Stimulated activated CD8-positive, alpha-beta memory T cell treated with anti-CD3 and anti-CD28 coated beads, Interleukin-15, amount 100 ng/mL, for 24 hours (primary cell): Measurements from ENCODE around the gene CROCC2.

ENCODE experiments used
- DNase-seq: peaks from one replicate; pipeline ENCODE4 v3.0.0-alpha.2; 2020; ENCODE audit warnings: low read depth

The CROCC2 gene

DNA sequence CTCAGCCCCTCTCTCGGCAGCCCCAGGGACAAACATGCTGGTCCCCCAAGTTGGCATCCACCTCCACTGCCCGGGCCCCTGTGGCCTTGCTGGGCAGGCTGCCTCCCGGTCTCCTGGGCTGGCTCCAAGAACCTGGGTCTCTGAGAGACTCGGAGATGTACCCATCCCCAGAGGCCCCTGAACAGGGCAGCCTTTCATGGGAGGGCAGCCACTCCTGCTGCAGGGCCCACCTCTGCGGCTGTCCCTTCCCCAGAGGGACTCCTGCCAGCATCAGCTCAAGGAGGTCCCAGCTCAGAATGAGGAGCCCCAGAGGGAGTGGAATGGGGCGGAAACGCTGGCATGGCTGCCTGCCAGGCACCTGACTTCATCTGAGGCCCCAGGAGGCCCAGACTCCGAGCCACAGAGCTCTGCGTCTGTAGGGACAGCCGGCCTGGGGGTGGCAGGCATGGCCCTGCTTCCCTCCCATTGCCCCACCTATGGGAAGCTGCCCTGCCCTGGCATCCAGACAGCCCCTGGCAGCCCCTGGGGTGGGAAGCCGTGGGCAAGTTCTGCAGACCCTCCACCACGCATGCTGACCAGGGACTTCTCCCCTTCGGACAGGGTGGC lies 857 bp upstream of the CROCC2 start:
- DNase-seq = no peak

DNA sequence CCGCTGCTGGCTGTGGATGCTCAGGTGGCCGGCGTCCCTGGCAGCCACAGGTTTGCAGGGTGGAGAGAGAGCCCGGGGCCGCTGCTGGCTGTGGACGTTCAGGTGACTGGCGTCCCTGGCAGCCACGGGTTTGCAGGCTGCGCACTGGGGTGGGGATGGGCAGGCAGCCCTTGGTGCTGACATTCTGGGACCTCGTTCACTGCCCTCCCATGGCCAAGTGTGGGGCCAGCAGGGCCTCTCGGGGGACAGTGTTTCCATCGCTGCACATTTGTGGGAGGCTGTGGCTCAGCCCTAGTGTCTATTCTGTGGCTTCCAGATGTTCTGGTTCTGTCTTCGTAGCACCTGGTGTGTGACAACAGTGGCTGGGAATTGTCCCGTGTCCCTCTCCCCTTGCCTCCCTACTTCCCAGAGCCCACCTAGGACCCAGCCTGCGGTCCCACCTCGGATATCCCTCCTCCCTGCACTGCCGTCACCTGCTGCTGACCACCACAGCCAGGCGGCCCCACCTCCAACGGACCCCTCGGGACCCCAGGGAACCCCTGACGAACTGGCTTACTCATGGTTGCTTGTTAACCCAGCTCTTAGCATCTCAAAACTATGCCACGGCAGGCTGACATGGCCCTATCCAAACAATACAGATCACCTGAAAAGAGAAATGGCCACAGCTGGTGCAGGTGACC lies 915 bp downstream of the CROCC2 start:
- DNase-seq = no peak

GRCh38 chr2:240909216-240909974 lies 3.3 kb downstream of the CROCC2 start:
- no peak for DNase-seq

GRCh38 chr2:240911641-240912265 lies 5.6 kb downstream of the CROCC2 start:
- no peak for DNase-seq

DNA sequence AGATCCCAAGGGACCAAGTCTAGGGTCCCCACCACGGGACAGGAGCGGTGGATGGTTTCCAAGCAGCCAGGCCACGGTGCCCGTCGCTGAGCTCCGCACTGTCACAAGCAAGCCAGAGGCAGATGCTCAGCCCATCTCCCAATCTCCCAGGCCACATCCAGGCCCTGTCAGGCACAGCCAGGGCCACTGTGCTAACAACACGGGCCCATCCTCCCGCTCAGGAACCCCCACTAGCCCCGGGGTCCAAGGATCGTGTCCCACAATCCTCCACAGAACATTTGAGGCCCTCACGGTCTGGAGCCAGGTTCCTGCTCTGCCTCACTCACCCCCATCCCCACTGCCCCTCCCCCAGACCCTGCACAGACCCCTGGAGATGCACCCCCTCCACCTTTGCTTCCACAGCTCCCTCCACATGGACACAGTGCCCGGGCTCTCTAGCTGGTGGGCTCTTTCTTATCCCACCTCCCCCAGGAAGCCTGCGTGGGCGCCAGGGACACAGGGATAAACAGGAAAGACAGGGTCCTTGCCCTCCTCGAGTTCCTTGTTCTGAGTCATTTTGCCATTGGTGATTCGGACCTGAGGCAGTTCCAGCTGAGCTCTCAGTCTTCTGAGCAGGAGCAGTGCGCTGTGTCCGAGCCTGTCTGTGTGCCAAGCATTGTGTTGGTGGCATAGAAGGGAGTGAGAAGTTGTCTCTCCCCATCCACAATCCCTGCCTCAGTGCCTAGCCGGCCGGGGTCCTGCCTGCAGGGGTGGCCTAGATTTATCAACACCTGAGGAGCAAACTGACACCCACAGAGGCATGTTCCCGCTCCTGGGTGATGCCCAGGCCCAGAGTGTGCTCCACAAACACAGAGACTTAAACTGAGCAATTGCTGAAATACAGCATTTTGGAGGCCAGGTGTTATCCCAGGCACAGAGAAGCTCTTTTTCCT lies 7.0 kb downstream of the CROCC2 start:
- DNase-seq = no peak

DNA sequence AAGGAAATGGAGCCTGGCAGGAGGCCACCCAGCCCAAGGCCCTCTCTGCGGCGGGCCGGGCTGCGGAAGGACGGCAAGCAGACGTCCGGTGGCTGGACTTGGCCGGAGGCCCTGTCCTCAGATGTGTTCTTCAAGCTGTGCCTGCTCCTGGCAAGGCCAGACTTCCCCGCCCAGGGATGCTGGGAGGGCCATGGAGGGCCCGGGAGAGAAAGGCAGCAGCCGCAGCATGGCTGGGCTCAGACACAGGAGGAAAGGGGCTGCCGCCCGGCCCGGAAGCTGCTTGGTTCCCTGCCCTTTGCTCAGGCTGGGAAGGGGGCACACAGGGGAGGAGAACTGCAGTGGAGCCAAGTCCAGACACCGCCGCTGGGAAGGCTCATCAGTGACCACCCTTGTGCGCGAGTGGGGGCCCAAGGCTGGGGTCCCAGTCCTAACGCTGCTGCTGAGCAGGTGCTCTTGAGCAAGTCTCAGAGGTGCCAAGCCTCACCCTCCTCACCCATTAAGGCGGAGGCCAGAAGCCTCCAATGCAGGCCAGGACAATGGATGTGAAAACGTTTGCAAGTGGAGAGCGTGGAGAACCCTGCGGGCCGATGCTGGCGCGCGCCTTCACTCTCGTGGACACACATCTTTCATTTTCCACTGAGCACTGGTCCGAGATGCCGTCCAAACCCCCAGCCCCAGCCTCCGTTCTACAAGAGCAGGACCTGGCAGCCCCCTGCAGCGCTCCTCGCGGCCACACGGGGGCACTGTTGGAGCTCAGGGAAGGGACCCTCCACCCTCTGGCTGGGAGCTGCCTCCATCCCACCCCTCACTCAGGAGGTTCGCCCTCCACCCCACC lies 7.9 kb downstream of the CROCC2 start:
- peak; percentile 50 for DNase-seq

DNA sequence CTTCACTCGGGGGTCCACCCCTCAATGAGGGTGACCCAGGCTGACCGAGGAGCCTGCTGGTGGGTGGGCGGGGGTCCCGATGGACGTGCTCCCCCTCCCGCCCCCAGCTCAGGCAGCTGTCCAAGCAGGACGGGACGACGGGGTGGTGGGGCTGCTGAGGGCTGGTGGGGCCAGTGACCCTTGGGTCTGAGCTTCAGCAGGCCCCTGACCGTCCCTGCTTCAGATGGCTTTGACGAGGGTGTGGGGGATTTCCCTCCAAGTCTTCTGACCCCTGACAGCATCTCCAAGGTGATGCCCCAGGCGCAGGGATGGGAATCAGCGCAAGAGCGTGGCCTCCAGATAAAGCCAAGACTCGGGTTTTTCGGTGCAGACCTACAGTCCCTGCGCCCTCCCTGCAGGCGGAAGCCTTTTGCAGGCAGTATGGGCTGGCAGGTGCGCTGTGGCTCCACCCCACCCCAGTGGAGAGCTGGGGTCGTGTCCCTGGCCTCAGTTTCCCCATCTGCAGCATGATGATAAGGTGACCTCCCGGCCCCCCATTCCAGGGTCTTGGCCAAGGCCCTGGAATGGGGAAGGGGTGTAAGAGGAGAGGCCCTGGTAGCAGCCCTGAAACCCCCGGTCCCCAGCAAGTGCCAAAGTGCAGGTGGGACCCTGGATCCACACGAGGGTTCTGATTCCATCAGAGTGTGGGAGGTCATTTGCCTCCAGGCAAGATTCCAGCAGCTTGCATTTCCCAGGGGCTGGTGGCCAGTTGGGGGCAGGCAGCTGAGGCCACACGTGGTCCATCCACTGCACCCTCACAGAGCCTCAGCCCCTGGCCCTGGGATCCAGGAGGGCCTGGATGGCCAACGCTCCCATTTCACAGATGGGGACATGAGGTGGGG lies 8.7 kb downstream of the CROCC2 start:
- DNase-seq = no peak

DNA sequence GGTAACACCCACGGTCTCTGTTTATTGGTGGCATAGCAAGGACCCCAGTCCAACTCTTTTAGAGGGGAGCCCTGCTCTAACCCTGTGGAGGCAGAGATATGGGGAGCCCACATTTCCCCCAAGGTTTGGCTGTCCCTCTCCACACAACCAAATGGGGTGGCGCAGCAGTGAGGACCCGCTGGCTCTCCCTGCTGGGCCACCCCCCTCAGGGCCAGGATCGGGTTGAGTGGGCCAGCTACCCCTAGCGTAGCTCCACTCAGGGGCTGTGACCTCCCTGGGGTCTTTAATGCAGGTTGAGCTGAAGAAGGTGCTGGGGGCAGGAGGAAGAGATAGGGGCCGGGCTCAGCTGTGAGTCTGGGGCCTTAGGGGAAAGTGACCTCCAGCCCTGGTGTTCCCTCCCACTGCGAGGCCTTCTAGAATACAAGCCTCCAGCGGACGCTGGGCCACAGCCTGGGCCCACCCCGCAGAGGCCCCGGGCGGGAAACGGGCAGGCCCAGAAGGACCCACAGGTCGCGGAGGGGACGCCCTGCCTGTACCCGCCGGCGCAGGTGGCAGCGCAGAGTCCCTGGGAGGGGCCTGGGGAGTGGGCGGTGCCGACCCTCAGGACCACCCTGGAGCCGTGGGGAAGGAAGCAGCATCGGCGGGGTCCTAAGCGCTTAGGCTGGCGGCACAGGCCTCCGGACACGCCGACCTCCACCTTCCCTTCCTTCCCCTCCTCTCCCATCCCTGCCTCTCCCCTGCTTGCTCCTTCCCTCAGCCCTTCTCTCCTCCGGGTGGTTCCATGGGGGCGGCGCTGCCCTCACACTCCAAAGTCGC lies 9.6 kb downstream of the CROCC2 start:
- DNase-seq = no peak

GRCh38 chr2:240916571-240917008 lies 10.5 kb downstream of the CROCC2 start:
- no peak for DNase-seq

DNA sequence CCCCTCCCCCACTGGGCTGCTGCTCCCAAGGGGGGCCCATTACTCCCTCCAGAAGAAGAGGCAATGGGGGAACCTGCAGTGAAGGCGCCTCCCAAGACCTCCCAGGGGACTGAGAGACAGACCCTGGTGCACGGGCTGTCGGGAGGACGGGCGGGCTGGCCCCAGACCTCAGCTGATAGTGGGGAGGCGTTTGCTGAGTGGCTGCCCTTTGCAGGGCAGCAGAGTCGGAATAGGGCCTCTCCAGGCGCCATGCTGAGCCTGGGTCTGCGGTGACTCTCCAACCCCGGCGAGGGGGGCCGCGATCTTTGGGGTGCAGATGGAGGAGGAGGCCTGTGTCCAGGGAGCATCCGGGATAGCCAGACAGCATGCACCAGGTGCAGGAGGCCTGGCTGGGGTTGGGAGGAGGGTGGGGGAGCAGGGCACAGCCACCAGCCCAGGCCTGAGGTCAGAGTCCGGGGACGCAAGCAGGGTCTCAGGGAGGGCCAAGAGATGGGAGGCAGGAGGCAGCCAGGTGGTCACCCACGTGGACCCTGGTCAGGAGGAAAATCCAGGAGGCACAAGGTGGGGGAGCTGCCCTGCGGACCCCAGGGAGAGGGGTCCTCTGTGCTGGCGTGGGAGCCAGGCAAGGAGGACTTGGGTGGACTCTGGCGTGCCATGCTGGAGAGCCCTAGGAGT lies 11.0 kb downstream of the CROCC2 start:
- no peak for DNase-seq

- no peak for DNase-seq
These were observed 11.6 kb downstream of the CROCC2 start for GRCh38 chr2:240917684-240918257.

DNA sequence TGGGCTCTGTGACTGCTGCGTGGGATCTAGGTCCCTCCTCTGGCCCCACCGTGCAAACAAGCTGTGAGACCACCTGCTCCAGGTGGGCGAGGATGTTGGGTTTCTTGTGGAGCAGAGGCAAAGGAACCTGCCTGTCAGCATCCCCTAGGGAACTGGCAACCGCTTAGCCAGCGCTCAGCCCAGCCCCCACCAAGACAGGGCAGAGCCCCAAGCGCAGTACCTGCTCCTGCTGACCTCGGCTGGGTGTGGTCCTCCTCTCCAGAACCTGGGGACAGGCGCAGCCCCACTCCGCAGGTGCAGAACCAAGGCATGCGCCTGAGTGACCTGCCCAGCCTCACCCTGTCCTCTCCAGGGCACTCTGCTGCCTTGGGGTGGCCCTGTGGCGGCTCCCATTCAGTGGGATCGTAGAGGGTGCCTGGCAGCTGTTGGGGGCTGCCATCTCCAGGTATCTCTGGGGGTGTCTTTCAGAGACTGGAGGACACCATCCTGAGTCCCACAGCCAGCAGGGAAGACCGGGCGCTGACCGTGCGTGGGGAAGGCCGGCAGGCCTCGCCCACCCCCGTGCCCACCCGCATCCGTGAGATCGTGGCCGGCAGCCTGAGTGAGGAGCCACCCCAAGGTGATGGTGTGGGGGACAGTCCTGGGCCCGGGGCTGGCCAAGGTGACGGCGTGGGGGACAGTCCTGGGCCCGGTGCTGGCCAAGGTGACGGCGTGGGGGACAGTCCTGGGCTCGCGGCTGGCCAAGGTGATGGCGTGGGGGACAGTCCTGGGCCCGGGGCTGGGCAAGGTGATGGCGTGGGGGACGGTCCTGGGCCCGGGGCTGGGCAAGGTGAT lies 12.3 kb downstream of the CROCC2 start:
- DNase-seq = no peak

GRCh38 chr2:240919161-240919781 lies 13.1 kb downstream of the CROCC2 start:
- DNase-seq = no peak

DNA sequence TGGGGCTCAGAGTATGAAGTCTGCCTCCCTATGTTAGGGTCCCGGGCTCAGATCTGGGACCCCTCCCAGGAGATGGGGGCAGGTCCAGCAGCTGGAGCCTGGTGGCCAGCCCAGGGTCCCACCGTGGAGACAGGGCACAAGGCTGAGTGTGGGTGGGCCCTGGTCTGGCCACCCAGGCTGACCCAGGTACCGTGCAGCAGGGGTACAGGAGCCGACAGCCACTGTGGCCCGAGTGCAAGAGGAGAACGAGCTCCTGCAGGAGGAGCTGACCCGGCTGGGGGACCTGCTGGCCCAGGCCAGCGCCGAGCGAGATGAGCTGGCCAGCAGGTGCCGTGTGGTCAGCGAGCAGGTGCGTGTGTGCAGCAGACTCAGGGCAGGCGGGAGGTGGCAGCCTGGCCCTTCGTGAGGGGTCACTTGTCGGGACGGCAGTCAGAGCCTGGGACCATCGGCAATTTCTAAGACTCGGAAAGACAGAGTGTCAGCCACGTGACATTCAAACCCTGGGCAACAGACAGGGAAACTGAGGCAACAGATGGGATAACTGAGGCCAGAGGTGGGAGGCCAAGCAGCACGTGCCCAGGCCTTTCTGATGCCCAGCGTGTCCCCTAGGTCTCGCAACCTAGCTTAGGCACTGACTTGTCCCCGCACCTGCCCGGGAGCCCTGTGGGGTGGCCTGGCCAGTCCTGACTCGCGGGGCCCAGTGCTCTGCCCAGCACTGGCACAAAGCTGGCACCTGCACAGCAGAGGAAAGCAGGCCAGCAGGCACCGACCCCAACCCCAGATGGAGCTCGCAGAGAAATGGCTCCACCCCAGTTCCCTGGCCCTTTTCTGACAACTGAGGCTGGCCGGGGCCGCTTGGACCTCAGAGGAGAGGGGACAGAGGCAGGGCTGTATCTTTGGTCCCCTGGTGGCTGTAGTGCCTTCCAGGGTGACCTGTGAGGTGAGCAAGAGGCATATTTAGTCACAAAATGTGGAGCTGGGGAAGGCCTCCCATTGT lies 13.9 kb downstream of the CROCC2 start:
- no peak for DNase-seq

DNA sequence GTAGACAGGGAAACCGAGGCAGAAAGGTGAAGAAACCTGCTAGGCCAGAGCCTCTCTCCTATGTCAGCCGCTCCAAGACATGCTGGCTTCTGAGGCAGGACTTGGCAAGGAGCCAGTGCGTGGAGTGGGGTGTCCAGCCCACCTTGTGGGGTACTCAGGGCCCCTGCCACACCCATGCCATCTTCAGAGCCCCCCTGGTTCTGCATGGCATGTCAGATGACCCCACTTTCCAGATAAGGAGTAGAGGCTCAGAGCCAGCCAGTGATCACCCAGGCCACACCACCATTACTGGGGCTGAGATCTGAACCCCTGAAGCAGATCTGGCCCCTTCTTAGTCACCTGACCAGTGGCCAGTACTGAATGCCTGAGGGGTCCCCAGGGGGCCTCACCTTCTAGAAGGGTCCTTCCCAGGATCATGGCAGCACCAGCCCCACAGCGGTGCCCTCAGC lies 14.7 kb downstream of the CROCC2 start:
- DNase-seq = no peak
